Measurements from ENCODE around the gene RNASEH1.
A peak's percentile ranks its signal among the peaks of the same experiment; 100 is the strongest.

RNASEH1 gene

DNA sequence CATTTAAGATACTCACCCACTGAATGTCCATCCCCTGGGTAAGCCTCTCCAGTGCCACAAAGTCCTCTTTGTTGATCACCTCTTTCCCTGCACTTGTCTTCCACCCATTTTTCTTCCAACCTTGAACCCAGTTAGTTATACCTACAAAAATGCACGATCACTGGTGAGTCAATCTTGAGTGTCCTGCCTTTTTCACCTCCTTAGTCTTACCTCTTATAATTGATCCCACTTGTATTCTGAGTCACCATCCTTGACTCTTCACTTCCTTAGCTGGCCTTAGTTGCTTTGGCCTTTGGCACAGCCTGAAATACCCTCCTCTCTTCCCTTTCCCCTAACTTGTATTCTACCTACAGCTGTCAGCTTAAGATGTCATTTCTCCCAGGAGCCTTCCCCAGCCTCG lies 10.2 kb downstream of the RNASEH1 start:
- DNase-seq (ENCODE audit: low read depth) = no peak

DNA sequence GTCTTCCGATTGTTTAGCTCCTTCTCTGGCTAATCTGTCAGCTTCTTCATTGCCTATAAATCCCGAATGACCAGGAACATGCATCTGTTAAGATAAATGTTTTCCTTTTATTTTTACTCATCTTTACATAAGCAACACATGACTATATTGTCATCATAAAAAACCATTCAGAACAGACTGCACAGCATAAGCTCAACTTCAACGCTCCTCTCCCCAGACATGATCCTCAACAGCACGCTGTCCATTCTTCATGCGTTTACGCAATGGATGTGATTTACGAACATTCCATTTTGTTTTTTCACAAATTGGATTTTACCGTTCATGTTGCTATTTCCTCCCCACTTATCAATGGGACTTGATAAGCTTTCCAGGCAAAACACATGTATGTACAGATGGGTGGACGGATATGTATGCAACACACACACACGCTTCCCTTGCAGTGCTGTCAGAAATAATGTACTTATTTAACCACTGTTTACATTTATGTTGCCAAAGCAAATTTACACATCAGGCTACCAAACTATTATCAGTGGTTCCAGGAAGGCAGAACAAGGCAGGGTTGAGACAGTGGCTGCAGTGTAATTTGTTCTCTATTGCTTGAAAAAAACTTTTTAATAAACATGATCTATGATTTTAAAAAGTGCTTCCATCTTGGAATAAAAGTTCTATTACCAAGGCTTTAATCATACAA lies 12.2 kb downstream of the RNASEH1 start:
- DNase-seq (ENCODE audit: low read depth) = no peak

DNA sequence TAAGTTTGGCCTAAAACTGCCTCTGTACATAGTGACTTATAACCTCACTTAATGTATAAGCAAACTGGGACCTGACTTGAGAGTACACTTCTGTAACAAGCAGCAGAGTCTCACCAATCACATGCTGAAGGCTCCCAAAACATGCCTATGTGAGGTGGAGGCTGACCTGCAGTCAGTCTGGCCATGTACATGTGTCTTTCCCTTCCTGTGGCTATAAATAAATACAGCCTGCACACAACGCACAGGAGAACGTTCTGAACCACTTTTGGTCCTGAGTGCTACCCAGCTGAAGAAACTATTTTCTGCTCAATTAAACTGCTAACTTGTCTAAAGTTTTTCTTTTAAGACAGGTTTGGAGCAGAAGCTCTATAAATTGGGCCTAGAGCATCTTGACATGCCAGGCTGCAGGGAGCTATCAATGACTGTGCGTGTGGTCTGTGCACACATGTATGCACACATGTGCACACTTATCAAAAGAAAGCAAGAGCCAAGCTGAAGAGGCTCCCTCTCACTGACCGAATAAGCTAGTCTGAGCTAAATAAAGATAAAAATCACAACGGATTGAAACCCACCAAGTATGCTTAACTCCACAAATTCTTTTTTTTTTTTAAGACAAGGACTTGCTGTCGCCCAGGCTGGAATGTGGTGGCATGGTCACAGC lies 15.0 kb downstream of the RNASEH1 start:
- DNase-seq (ENCODE audit: low read depth) = no peak

DNA sequence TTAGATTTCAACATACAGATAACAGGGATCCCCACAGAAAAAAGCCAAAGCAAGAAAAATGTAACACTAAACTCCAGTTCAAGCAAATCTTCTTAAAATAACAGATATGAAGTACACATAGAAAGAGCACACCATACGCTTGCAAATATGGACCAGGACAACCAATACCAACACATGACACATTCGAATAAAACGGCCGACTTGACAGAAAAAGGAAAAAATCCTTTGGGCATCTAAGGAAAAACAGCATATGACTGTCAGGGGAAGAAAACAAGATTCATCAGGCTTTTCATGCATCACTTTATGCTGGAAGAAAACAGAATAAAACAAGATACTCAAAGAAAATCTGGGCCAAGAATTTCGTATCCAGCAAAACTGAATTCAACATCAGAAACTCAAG lies 16.0 kb downstream of the RNASEH1 start:
- DNase-seq (ENCODE audit: low read depth) = no peak

DNA sequence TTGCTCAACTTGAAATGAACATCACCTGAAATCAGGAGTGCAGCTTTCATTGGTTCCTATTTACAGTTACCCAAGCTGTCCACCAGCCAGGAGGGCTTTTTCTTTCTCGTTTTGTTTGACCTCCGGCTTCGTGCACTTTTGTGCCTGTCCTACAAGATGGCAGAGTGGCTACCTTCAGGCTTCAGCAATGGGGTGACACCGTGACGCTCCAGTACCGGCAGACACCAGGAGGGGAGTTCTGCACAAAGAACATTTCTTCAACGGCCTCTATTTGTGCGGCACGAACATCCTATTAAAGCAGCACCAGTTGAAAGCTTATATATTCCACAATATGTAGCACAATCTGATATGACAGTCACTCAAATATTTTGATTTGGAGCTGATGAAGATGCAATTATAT lies 18.3 kb downstream of the RNASEH1 start:
- no peak for DNase-seq (ENCODE audit: low read depth)

DNA sequence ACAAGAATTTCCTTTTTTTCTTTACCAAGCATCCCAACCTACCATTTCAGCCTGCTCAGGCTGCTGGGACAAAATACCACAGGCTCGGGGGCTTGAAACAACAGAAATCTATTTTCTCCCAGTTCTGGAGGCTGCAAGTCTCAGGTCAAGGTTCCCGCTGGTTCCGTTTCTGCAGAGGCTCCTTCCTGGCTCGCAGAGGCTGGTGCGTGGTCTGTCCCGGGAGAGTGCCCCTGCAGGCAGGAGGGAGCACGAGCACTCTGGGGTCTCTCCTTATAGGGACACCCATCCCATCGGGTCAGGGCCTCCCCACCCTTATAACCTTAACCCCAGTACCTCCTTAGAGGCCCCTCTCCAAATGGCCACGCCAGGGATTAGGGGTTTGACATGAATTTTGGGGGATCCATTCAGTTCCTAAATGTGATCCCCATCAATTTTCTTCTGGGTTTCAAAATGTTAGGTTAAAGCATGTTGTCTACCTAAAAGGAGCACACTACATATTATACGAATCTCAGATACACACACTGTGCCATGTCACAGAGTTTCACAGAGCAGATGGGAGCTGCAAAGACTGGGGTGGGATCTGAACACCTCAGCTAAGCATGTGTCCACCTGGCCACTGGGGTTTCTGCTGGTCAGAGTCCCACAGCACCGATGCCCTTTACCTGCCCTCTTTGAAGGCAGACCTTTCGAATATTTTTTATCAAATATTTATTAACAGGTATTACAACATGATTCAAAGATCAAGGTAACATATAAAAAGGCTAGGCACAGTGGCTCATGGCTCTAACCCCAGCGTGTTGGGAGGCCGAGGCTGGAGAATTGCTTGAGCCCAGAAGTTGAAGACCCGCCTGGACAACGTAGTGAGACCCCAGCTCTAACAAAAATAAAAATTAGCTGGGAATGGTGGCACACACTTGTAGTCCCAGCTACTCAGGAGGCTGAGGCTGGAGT lies 21.2 kb downstream of the RNASEH1 start:
- no peak for DNase-seq (ENCODE audit: low read depth)

DNA sequence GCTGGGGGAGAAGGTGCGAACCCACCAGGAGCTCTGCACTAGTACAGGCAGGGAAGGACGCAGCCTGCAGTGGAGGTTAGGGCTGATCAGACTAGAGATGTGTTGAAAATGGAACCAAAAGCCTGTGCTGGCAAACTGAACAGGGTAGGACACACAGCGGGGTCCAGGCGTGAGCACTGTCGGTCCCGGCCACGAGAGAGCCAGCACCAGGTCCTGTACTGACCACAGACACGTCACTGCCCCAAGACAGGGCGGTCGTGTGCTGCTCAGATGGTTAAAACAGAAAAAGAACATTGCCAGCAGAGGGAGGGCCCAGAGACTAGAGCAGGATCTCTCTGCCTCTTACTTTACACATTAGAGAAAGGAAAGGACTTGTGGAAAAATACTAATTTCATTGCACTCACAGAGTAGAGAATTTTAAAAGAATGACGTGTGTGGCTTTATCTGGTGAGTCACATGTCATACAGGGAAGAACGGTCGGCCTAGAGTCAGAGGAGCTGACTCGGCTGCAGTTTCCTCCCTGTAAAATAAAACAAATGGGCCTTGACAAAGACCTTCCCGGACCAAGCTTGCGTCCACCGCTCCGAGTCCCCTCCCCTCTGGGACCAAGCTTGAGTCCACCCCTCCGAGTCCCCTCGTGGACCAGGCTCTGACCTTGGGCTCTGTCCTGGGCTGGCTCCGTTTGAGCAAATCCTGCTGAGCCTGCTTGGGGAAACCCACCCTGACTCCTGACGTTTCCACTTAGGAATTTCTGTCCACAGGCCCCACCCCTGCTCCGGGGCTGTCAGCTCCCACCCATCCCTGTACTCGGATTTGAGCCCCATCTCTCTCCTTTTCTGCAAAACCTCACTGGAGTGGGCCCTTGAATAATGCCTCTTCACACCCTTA lies 22.1 kb downstream of the RNASEH1 start:
- DNase-seq (ENCODE audit: low read depth) = no peak

DNA sequence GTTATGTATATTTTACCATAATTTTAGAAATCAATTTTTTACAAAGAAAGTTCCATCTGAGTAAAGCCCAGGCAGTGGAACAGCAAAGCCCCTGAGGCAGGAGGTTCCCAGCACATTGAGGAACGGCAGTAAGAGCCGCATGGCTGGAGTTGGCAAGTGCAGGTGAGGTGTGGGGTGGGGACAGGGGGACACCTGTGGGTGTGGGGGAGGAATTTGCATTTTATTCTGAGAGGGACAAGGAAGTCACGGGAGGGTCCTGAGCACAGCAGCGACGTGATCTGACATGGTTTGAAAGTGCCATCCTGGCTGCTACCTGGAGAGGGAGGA lies 22.7 kb downstream of the RNASEH1 start:
- DNase-seq (ENCODE audit: low read depth) = no peak

DNA sequence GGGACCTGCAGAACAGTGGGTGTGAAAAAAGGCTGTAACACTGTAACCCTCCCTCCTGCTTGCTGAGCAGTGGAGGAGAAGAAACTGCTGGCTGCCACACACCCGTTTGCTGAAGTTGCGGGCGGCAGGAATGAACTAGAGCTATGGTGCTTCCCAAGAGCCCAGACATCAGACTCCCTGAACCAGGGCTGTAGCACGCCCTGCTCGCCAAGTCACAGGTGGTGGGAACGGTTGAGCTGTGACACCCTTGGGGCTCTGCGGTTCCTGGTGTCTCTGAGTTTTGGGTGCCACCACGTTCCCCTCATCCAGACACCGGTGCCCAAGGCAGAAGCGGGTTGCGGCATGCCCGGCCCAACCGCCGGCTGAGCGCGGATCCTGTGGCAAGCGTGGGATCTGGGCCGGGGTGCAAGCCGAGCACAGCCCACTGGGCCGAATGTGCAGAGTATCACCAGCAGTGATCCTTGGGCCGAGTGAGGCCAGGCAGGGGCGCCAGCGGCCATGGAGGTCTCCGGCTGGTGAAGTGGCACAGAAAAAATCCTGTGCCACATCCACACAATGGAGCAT lies 23.8 kb downstream of the RNASEH1 start:
- no peak for DNase-seq (ENCODE audit: low read depth)

DNA sequence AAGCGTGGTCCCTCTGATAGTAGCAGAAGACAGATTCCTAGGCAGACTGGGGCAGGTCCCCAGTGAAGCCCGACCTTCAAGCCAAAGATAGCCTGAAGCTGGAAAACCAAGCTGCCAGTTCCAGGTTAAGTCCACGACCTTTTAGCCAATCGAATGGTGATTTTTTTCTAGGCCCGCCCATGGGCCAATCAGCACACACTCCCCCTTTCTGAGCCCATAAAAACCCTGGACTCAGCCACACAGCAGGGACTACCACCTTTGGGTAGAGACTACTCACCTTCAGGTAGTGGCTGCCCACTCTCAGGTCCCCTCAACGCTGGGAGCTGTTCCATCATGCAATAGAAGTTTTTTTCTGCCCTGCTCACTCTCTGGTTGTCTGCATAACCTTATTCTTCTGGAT lies 24.3 kb downstream of the RNASEH1 start:
- DNase-seq (ENCODE audit: low read depth) = no peak

DNA sequence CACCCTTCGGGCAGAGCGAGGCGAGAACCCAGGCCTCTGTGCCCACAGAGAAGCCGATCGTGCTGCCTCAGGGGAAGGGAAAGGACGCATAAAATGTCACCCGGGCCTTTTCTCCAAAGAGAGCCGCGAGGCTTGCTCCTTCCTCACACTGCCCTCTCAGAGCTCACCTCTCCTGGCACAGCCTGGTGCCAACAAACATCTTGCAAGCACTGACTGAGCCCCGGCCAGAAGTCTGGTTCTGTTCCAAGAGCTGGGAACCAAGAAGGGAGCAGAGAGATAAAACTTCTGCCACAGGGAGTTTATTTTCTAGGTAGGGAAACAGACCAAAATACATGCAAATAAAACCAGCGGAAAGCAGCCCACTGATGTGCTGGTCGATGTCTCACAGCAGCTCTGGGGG lies 25.2 kb downstream of the RNASEH1 start:
- DNase-seq (ENCODE audit: low read depth) = no peak

DNA sequence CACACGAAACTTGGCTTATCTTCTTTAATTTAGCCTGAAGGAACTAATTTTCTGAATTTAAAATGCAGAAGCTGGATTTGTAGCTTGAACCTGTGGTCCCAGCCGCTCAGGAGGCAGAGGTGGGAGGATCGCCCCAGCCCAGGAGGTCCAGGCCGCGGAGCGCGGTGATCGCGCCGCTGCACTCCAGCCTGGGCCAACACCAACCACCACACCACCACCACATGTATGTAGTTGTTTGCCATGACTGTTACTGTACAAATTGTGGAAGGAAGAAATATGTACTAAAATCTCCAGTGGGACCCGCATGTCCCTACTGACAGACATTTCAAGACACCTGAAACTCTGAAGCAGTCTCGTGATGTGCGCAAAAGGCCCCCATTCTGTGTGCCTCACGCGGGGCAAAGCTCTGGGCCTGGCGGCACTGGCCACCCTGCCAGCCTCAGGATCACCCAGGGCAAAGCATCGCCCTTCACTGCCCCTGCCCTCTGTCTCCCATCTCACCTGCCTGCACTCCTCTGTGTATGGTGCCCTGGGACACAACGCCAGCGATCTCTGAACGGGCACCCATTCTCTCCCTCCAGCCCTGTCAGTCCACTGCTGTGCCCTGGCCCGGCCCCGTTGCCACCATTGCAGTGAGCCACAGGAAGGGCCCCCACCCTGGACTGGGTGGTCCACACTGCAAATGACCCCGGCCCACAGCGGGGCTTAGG lies 28.7 kb downstream of the RNASEH1 start:
- DNase-seq (ENCODE audit: low read depth) = no peak

DNA sequence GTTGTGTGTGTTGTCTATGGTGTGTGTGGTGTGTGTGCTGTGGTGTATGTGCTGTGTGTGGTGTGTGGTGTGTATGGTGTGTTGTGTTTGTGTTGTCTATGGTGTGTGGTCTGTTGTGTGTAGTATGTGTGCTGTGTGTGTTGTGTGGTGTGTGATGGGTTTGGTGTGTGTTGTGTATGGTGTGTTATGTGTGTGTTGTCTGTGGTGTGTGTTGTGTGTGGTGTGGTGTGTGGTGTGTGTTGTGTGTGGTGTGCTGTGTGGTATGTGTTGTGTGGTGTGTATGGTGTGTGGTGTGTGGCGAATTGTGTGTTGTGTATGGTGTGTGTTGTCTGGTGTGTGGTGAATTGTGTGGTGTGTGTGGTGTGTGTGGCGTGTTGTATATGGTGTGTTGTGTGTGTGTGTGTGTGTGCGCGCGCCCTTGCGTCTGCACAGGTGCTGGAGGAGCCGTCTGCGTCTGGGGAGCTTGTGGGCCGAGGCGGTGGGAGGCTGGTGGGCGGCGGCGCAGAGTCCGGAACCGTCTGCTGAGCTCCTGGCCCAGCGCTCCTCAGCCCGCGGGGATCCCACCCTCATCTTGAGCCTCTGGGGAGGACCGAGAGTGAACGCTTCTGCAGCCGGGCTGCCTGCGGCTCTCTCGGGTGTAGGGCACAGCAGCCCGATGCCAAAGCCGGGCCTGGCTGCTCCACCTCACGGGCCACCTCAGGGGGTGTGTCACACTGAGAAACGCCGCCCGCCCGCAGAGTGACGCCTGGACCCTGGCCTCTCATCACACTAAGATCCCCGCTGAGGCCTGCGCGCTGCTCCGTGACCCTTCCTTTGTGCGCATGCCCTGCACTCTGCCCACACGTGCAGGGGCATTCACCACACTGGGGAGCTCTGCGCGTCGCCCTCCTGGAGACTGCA lies 30.0 kb downstream of the RNASEH1 start:
- DNase-seq (ENCODE audit: low read depth) = no peak

DNA sequence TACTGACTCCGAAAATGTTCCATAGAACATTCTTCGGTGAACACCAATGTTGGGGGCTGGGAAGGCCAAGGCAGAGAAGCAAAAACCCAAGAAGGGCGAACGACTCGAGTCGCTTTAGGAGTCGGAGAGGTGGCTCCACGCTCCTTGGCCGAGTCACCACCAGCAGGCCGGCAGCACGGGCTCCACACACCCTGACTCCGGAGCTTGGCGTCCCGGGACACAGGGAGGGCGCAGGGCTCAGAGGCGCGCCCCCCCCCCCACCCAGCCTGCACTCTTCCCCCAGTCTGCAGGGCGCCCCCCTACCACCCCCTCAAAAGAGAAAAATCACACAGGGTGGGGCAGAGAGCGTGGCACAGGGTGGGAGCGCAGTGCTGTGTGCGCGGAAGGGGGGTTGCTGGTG lies 31.3 kb downstream of the RNASEH1 start:
- DNase-seq (ENCODE audit: low read depth) = no peak

DNA sequence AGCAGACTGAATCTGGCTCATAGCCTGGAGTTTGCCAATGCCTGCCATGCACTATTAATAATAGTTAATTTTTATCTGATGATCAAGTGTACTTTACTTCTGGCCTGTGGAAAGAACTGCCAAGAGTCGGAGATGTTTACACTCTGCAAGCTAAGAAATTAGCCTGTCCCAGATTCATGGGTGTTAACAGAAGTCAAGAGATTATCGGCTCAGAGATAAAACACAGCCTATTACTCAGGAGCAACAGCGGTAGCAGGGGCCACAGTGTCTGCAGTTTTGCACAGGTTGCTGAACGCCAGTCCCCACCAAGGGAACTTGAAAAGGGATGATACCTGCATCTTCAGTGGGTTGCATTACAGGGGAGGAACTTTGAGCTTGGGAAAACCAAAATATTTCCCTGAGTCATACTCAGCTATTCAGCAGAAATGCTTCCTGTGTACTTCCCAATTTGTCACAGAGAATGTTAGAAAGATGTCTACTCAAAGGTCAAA lies 34.5 kb downstream of the RNASEH1 start:
- DNase-seq (ENCODE audit: low read depth) = no peak

DNA sequence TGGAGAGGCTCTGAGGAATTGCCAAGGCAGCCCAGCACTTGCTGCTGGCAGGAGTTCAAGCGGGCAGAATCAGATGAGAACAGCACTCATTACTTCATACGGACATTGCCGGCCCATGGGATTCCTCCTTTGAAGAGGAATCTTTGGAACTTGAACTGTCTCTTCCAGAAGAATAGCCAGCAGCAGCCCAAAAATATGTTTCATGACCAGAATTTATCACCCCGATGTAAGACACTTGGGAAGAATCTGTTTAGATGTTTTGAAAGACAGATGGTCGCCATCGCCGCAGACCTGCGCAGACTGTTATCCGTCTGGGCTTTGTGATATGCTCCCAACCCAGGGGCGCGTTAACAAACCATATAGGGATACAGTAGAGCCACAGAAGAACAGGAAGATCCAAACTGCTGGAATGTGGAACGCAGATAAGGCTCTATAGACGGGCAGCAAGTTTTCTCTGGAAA lies 35.1 kb downstream of the RNASEH1 start:
- DNase-seq (ENCODE audit: low read depth) = no peak

DNA sequence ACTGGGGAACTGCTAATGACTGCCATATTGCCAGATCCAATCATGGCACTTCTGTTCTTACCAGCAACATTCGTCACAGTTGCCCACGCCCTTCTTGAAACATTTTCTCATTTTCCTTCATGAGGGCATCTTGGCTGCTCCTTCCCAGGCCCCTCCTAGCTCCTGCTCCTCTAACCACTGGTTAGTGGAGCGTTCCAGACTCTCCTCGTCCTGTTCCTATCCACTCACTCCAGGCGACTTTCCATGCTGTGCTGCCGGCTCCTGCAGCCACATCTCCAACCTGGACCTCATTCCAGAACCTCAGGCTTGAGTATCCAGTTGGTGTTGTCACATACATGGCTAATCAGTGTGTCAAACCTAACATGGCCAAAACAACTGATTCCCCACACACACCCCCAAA lies 37.5 kb downstream of the RNASEH1 start:
- DNase-seq (ENCODE audit: low read depth) = no peak

DNA sequence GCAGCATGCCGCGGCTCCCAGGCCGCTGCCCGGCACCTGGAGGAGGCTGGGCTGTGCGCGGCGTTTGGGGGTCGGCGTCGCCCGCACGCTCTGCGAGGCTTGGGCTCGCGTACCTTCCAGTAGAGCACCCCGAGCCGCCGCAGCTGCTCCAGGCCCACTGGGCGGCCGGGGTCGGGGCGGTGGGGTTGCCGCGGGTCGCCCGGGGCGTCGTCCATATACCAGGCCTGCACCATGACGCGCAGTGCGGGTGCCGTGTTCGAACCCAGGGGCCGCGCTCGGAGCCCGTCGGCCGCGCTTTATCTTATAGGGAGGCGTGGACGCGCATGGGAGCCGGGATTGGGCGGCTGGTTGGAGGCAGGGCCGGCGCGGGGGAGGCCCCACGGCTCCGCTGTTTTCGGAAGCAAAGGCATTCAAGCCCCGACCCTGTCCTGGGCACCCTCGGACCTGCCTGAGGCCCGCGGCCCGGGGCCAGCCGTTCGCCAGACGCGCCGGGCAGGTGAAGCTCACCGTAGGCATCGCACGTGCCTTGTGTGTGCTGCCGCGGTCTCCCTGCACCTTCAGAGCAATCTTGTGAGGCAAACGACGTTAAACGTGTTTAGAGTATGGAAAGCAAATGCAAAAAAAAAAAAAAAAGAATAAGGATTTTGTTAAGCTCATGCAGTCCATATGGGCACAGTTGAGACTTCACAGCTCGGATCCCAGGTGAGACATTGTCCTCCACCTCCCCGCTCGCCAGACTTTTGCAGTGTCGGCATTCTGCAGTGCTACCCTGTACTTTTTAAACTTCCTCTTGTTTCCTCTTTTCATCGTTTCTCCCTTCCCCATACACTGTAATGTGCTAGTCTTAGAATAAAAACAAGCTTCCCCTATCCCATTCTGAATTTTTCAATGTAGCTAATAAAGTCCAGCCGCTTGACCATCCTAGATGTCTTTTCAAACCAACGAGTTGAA lies 38.6 kb downstream of the RNASEH1 start, which contains the start of gene ADI1:
TSS of gene ADI1 (minus strand) at position 277 of the 951 bp plus-strand sequence. CDS start at position 233, 44 bp downstream.
- peak; percentile 73 for DNase-seq (ENCODE audit: low read depth)
